Neuronal stem cell (in vitro differentiated cells): ENCODE data around the gene BRIX1.

Experiments used
- DNase-seq: peaks from one replicate; pipeline ENCODE4 v3.0.0-alpha.2; 2013; ENCODE audit warnings: low spot score
- H2AFZ ChIP-seq: one replicate; pipeline ENCODE4 v1.6.1; 2013; ENCODE audit warnings: mild to moderate bottlenecking, low read length, inconsistent platforms
- H2AK5ac ChIP-seq: 2 replicates; pipeline ENCODE4 v1.6.1; 2013; ENCODE audit warnings: low read depth, mild to moderate bottlenecking, inconsistent platforms, low read length, moderate library complexity, mixed read lengths
- H2BK120ac ChIP-seq: 2 replicates; pipeline ENCODE4 v1.6.1; 2013; ENCODE audit warnings: low read depth, mild to moderate bottlenecking, inconsistent platforms, low read length, moderate library complexity, mixed read lengths
- H2BK12ac ChIP-seq: one replicate; pipeline ENCODE4 v1.6.1; 2013; ENCODE audit warnings: low read length, inconsistent platforms
- H2BK15ac ChIP-seq: 2 replicates; pipeline ENCODE4 v1.6.1; 2013; ENCODE audit warnings: mild to moderate bottlenecking, low read length, inconsistent platforms, mixed read lengths
- H2BK5ac ChIP-seq: one replicate; pipeline ENCODE4 v1.6.1; 2013; ENCODE audit warnings: inconsistent platforms, mild to moderate bottlenecking, low read length, moderate library complexity
- H3K14ac ChIP-seq: one replicate; pipeline ENCODE4 v1.6.1; 2013; ENCODE audit warnings: low read length, inconsistent platforms
- H3K18ac ChIP-seq: 2 replicates; pipeline ENCODE4 v1.6.1; 2013; ENCODE audit warnings: low read length, inconsistent platforms
- H3K23ac ChIP-seq: 2 replicates; pipeline ENCODE4 v1.6.1; 2013; ENCODE audit warnings: low read depth, mild to moderate bottlenecking, mixed read lengths, low read length, inconsistent platforms; ENCODE audit not compliant: poor library complexity
- H3K27ac ChIP-seq: replicated peaks from 3 replicates; pipeline ENCODE4 v1.5.1; 2013; ENCODE audit warnings: low read length, inconsistent platforms
- H3K27me3 ChIP-seq, 3 experiments: 2 replicates each; pipeline ENCODE4 v1.6.1; 2013; ENCODE audit warnings: low read length in 3 of 3, mild to moderate bottlenecking in 2 of 3, inconsistent platforms in 1 of 3, low read depth in 1 of 3, mixed read lengths in 1 of 3, moderate library complexity in 1 of 3; ENCODE audit not compliant: control insufficient read depth in 3 of 3, insufficient read depth in 3 of 3
- H3K36me3 ChIP-seq, 2 donors: replicated peaks in 1 of 2; 2 replicates each; pipeline ENCODE4 v1.6.1; 2013; ENCODE audit warnings: low read length in 2 of 2; ENCODE audit not compliant: control insufficient read depth in 2 of 2, insufficient read depth in 2 of 2
- H3K4ac ChIP-seq: 2 replicates; pipeline ENCODE4 v1.6.1; 2013; ENCODE audit warnings: inconsistent platforms, mild to moderate bottlenecking, low read length, moderate library complexity
- H3K4me1 ChIP-seq, 2 donors: 1 replicate in 1 of 2; 2 replicates in 1 of 2; pipeline ENCODE4 v1.6.1; 2013; ENCODE audit warnings: low read length in 2 of 2, low read depth in 1 of 2; ENCODE audit not compliant: control insufficient read depth in 2 of 2, insufficient read depth in 1 of 2
- H3K4me2 ChIP-seq: one replicate; pipeline ENCODE4 v1.6.1; 2013; ENCODE audit warnings: mild to moderate bottlenecking, low read length, inconsistent platforms; ENCODE audit not compliant: insufficient read depth, poor library complexity, severe bottlenecking
- H3K4me3 ChIP-seq, 2 donors: 2 replicates each; pipeline ENCODE4 v1.5.1; 2013; ENCODE audit warnings: low read length in 2 of 2, mild to moderate bottlenecking in 2 of 2, inconsistent platforms in 1 of 2, moderate library complexity in 1 of 2
- H3K79me1 ChIP-seq: one replicate; pipeline ENCODE4 v1.6.1; 2013; ENCODE audit warnings: low read depth, mild to moderate bottlenecking, inconsistent platforms, low read length, moderate library complexity
- H3K9ac ChIP-seq: one replicate; pipeline ENCODE4 v1.6.1; 2013; ENCODE audit warnings: mild to moderate bottlenecking, low read depth, low read length, inconsistent platforms; ENCODE audit not compliant: poor library complexity
- H3K9me3 ChIP-seq, 2 donors: replicated peaks in 1 of 2; 2 replicates each; pipeline versions ENCODE3 to v1.6.1; 2013; ENCODE audit warnings: low read length in 2 of 2, mild to moderate bottlenecking in 2 of 2, inconsistent platforms in 1 of 2, low read depth in 1 of 2, mixed read lengths in 1 of 2, moderate library complexity in 1 of 2; ENCODE audit not compliant: control insufficient read depth in 2 of 2, insufficient read depth in 1 of 2
- H4K8ac ChIP-seq: one replicate; pipeline ENCODE4 v1.6.1; 2013; ENCODE audit warnings: low read depth, mild to moderate bottlenecking, inconsistent platforms, low read length, moderate library complexity
- H4K91ac ChIP-seq: one replicate; pipeline ENCODE4 v1.6.1; 2013; ENCODE audit warnings: low read length, low read depth, mild to moderate bottlenecking, inconsistent platforms; ENCODE audit not compliant: poor library complexity
- WGBS, 2 donors: extraction: QIAGEN DNeasy Blood & Tissue Kit; methylation state at CpG; one replicate each; pipeline ENCODE4 v1.1.7; 2013; ENCODE audit warnings: missing lambda C conversion rate in 2 of 2, mixed read lengths in 1 of 2; ENCODE audit not compliant: insufficient read length in 2 of 2, insufficient replicate concordance in 1 of 2; ENCODE audit errors: extremely low coverage in 2 of 2; 5-methylcytosine and 5-hydroxymethylcytosine counted together

The BRIX1 gene

GRCh38 chr5:34869256-34869655, 46.3 kb upstream of the BRIX1 start:
- H3K9me3 ChIP-seq = peaks cover 0 to 6% of the 10 kb centered on the region in 2 donors
- no CpG with 5 or more reads among the region's 1 CpG for WGBS, 2 donors
- H2BK5ac ChIP-seq = no peak overlapping the region
- H2AFZ ChIP-seq = no peak overlapping the region
- no peak overlapping the region for H3K23ac ChIP-seq
- no peak overlapping the region for H3K18ac ChIP-seq
- no peak overlapping the region for H3K14ac ChIP-seq
- no peak for DNase-seq
- H4K91ac ChIP-seq = no peak overlapping the region
- H3K79me1 ChIP-seq = no peaks in the 10 kb centered on the region
- H2BK15ac ChIP-seq = no peak overlapping the region
- H3K4ac ChIP-seq = no peak overlapping the region
- H3K4me2 ChIP-seq = no peak overlapping the region
- no peak overlapping the region for H2BK120ac ChIP-seq
- no peak overlapping the region for H2AK5ac ChIP-seq
- H2BK12ac ChIP-seq = no peak overlapping the region
- no peak overlapping the region for H4K8ac ChIP-seq
- no peak overlapping the region for H3K9ac ChIP-seq
- no peaks in the 10 kb centered on the region for H3K27me3 ChIP-seq
- H3K36me3 ChIP-seq = no peaks in the 10 kb centered on the region
- H3K4me3 ChIP-seq = no peak overlapping the region
- no peak overlapping the region for H3K27ac ChIP-seq
- peaks cover 4 to 9% of the 10 kb centered on the region in 2 donors for H3K4me1 ChIP-seq

DNA sequence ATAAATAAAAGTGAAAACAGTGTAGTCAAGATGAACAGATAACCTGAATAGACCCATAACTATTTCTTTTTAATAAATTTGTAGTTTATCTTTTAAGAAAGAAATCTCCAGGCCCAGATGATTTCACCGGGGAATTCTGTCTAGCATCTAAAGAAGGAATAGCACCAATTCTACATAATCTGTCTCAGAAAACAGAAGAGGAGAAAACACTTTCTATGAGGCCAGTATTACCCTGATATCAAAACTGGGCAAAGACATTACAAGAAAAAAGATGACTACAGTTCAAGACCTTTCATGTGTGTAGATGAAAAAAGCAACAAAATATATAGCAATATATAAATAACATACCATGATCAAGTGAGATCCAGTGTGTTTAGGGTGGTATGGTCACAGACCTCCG, 45.1 kb upstream of the BRIX1 start:
- Histone ChIP-seq H3K4ac (no peak overlapping the region), H3K36me3 (no peaks in the 10 kb centered on the region), H3K4me3 (no peak overlapping the region), H2BK15ac (no peak overlapping the region), H2AK5ac (no peak overlapping the region), H2AFZ (no peak overlapping the region), H3K23ac (no peak overlapping the region), H3K79me1 (no peaks in the 10 kb centered on the region), H2BK120ac (no peak overlapping the region), H3K18ac (no peak overlapping the region), H3K14ac (no peak overlapping the region), H4K8ac (no peak overlapping the region), H3K4me1 (peaks cover 4 to 9% of the 10 kb centered on the region in 2 donors), H3K27ac (no peak overlapping the region), H3K9ac (no peak overlapping the region), H2BK5ac (no peak overlapping the region), H4K91ac (no peak overlapping the region), H3K4me2 (no peak overlapping the region), H3K9me3 (peaks cover 0 to 7% of the 10 kb centered on the region in 2 donors), H2BK12ac (no peak overlapping the region), H3K27me3 (no peaks in the 10 kb centered on the region)
- no CpG with 5 or more reads among the region's 2 CpGs for WGBS, 2 donors
- no peak for DNase-seq

DNA sequence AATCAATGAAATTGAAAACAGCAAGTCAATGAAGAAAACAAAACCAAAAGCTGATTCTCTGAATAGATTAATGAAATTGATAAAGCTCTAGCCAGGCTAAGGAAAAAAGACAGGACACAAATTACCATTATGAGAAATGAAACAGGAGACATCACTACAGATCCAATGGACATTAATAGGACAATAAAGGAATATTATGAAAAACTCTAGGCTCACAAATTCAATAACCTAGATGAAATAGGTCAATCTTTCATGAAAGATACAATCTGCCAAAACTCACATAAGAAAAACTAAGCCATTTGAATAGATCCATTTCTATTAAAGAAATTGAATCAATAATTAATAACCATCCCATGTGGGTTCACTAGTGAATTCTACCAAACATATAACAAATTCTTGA, 39.2 kb upstream of the BRIX1 start:
- no peak for DNase-seq
- H3K9me3 ChIP-seq = peaks cover 0 to 9% of the 10 kb centered on the region in 2 donors
- no peak overlapping the region for H2AFZ ChIP-seq
- no peak overlapping the region for H3K18ac ChIP-seq
- H2BK12ac ChIP-seq = no peak overlapping the region
- H3K9ac ChIP-seq = no peak overlapping the region
- H3K4me1 ChIP-seq = no peaks in the 10 kb centered on the region
- no peak overlapping the region for H3K4me3 ChIP-seq
- no peak overlapping the region for H2BK5ac ChIP-seq
- no peak overlapping the region for H4K91ac ChIP-seq
- H3K79me1 ChIP-seq = no peaks in the 10 kb centered on the region
- no peak overlapping the region for H3K23ac ChIP-seq
- H3K4me2 ChIP-seq = no peak overlapping the region
- no peak overlapping the region for H3K4ac ChIP-seq
- no peak overlapping the region for H4K8ac ChIP-seq
- H3K27ac ChIP-seq = no peak overlapping the region
- H3K27me3 ChIP-seq = no peaks in the 10 kb centered on the region
- no peak overlapping the region for H2BK15ac ChIP-seq
- no peaks in the 10 kb centered on the region for H3K36me3 ChIP-seq
- no peak overlapping the region for H3K14ac ChIP-seq
- no peak overlapping the region for H2AK5ac ChIP-seq
- H2BK120ac ChIP-seq = no peak overlapping the region

DNA sequence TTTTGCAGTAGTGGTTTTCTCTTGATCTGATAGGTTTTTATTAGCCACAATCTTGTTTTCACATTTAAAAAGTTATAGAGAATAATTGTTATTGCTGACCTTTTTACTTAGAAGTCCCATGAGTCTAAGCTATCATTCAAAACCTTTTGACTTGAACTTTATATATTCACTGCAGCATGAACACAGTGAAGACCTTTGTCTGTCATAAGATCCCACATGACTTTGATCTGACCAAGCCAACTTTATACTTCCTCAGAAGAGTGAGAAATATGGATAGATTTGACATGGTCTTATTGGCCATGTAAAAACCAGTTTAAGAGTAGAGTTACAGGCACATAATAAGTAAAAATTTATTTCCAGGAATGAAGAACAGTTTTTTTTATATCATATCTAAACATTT, 34.3 kb upstream of the BRIX1 start:
- no peaks in the 10 kb centered on the region for H3K36me3 ChIP-seq
- no peak overlapping the region for H4K8ac ChIP-seq
- H3K27ac ChIP-seq = no peak overlapping the region
- no peak overlapping the region for H3K9ac ChIP-seq
- no peaks in the 10 kb centered on the region for H3K27me3 ChIP-seq
- no peak overlapping the region for H3K14ac ChIP-seq
- H2BK12ac ChIP-seq = no peak overlapping the region
- H3K79me1 ChIP-seq = no peaks in the 10 kb centered on the region
- H3K4me1 ChIP-seq = no peaks in the 10 kb centered on the region
- H3K4me3 ChIP-seq = no peak overlapping the region
- no peak for DNase-seq
- H2BK120ac ChIP-seq = no peak overlapping the region
- no peaks in the 10 kb centered on the region for H3K9me3 ChIP-seq
- no peak overlapping the region for H3K4me2 ChIP-seq
- H3K4ac ChIP-seq = no peak overlapping the region
- H3K18ac ChIP-seq = no peak overlapping the region
- no peak overlapping the region for H2AK5ac ChIP-seq
- no peak overlapping the region for H4K91ac ChIP-seq
- H2BK15ac ChIP-seq = no peak overlapping the region
- no peak overlapping the region for H3K23ac ChIP-seq
- no peak overlapping the region for H2AFZ ChIP-seq
- no peak overlapping the region for H2BK5ac ChIP-seq
